RKO (cell line): ENCODE results near the gene HOXC12.

Source experiments
- DNase-seq: peaks from one replicate; pipeline ENCODE4 v3.0.0-alpha.2; 2016; ENCODE audit warnings: low spot score

HOXC12 gene

GRCh38 chr12:53956914-53957536, 2.3 kb downstream of the HOXC12 start:
- DNase-seq, result no peak

- no peak for DNase-seq
Observed at GRCh38 chr12:53958128-53958527, 3.4 kb downstream of the HOXC12 start.

GRCh38 chr12:53959314-53959713, 4.6 kb downstream of the HOXC12 start:
- no peak for DNase-seq

GRCh38 chr12:53960187-53961024, 5.7 kb downstream of the HOXC12 start:
- DNase-seq, result no peak

- DNase-seq, result no peak
Observed at GRCh38 chr12:53961025-53961761, 6.5 kb downstream of the HOXC12 start.

- DNase-seq, result no peak
Observed at GRCh38 chr12:53963005-53963404, 8.3 kb downstream of the HOXC12 start.

GRCh38 chr12:53963434-53964314, 9.0 kb downstream of the HOXC12 start:
- DNase-seq, result no peak

- no peak for DNase-seq
Observed at GRCh38 chr12:53964315-53964713, 9.6 kb downstream of the HOXC12 start.

GRCh38 chr12:53965281-53966084, 10.8 kb downstream of the HOXC12 start:
- DNase-seq, result no peak

GRCh38 chr12:53966085-53966384, 11.3 kb downstream of the HOXC12 start:
- DNase-seq, result no peak

- no peak for DNase-seq
Observed at GRCh38 chr12:53966385-53967133, 11.9 kb downstream of the HOXC12 start.

- no peak for DNase-seq
Observed at GRCh38 chr12:53967421-53967925, 12.8 kb downstream of the HOXC12 start.

- DNase-seq, result no peak
Observed at GRCh38 chr12:53968214-53969127, 13.8 kb downstream of the HOXC12 start.

- no peak for DNase-seq
Observed at GRCh38 chr12:53969588-53970259, 15.0 kb downstream of the HOXC12 start.

GRCh38 chr12:53970451-53970850, 15.7 kb downstream of the HOXC12 start:
- DNase-seq, result no peak

GRCh38 chr12:53971129-53971528, 16.4 kb downstream of the HOXC12 start:
- DNase-seq, result no peak

GRCh38 chr12:53971686-53972085, 17.0 kb downstream of the HOXC12 start:
- no peak for DNase-seq

GRCh38 chr12:53972152-53972702, 17.5 kb downstream of the HOXC12 start:
- DNase-seq, result no peak
